Activated CD8-positive, alpha-beta memory T cell treated with anti-CD3 and anti-CD28 coated beads, Interleukin-2, amount 50 U/mL, for 48 hours (primary cell): ENCODE results near the gene METRNL.
A peak's percentile ranks its signal among the peaks of the same experiment; 100 is the strongest.

Experiments
- DNase-seq: peaks from one replicate; pipeline ENCODE4 v3.0.0-alpha.2; 2020

METRNL gene

DNA sequence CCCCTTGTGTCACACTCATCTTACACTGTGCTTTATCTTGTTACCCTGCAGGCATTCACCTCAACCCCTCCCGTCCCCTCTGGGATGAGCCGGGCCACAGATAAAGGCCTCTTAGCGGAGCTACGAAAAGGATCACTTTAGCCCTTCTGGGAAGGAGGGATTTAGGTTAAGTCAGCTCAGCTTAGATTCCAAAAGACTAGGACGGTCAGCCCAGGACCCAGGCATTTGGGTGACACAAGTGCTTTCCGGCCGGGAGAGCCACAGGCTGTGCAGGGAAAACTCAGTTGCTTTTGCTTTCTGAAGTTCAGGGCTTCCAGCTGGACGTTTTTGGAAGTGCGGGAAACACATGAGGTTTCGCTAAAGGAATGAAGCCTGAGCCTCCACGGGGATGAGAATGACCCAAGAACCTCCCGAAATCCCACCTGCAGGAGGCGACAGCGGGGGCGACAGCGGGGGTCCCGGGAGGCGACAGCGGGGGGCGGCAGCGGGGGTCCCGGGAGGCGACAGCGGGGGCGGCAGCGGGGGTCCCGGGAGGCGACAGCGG lies 11.6 kb upstream of the METRNL start:
- no peak for DNase-seq

DNA sequence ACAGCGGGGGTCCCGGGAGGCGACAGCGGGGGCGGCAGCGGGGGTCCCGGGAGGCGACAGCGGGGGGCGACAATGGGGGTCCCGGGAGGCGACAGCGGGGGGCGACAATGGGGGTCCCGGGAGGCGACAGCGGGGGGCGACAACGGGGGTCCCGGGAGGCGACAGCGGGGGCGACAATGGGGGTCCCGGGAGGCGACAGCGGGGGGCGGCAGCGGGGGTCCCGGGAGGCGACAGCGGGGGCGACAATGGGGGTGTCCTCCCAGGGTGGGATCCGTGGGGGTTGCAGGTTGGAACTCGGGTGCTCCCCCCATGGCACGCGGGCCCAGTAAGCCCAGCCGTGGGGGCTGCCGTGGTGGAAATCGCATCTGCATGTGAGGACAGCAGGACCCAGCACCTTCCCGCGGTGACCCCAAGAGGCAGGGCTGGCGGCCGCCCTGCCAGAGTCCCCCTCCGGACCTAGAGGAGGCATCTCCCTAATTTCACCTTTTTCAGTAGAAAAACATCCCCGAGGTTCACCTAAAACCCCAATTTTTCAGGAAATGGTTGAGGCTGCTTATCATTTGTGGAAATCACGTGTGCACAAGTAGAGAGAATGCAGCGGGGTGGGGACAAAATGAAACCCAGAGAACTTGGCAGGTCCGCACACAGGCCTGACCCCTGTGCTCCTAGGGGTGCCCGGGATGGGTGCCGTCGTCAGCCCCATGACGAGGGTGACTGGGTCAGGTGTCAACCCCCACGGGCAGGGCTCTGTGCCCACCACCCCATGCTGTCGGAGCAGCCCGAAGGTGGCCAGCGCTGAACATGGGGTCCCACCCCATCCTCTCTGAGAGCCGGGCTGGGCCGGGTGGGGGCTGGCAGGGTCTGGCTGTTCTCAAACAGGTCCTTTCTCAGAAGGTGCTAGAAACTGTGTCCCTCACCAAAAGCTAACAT lies 10.5 kb upstream of the METRNL start:
- DNase-seq, result no peak

DNA sequence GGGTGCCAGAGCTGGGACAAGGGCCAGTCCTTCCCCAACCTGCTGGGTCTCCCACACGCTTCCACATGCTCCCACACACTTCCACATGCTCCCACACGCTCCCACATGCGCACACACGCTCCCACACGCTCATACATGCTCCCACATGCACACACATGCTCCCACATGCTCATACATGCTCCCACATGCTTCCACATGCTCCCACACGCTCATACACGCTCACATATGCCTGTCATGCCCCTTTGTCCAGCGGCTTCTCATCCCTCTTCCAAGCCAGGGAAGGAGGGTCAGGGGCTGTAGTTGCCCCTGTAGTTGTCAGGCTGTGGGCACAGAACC lies 9.9 kb upstream of the METRNL start:
- DNase-seq, result no peak

DNA sequence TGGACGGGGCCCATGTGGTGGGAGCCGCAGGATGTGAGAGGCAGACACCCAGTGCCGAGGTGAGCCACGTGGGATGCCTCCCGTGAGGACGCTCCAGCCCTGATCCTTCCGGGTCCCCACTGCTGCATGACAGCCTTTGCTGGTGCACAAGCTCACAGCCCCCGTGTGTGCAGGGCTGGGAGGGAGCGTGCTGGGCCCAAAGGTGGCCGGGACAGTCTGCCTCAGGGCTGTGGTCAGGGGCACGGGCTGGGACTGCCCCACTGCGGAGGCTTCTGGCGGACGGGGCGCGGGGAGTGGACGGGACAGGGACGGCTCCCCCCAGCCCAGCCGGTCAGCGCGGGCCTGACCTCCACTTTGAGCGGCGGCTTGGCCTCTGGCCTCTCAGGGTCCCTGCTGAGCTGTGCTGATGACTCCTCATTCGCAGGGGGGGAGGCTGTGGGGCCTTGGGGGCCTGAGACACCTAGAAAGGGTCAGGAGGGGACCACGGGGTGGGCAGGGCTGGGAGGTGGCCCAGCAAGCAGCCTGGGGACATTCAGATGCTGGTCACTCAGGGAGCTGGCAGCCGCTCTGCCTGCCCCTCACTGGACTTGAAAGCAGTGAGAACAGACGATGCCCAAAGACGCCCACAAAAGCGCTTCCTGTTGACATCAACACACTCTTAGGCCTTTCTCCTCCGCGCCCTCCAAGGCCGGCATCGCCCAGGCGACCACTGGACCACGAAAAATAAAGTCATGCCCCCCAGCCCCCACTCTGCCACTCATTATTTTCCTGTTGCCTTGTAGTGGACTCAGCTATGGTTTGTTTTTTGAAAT lies 9.3 kb upstream of the METRNL start:
- no peak for DNase-seq

DNA sequence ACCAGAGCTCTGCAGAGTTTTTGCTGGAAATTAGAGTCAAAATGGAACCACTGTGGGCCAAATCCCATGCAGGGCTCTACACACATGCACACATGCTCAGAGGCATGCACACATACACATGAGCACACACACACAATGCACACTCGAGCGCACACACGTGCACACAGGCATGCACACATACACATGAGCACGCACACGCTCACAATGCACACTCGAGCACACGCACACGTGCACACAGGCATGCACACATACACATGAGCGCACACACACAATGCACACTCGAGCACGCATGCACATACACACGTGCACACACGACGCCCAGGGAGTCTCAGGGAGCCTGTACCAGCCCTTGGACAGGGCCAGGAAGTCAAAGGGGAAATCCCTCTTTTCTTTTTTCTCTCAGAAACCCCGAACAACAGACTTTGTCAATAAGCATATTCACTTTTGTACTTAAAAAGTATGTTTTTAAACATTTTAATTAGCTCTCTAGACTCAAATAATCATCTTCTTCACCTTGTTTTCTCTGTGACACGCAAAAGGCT lies 8.5 kb upstream of the METRNL start:
- no peak for DNase-seq

DNA sequence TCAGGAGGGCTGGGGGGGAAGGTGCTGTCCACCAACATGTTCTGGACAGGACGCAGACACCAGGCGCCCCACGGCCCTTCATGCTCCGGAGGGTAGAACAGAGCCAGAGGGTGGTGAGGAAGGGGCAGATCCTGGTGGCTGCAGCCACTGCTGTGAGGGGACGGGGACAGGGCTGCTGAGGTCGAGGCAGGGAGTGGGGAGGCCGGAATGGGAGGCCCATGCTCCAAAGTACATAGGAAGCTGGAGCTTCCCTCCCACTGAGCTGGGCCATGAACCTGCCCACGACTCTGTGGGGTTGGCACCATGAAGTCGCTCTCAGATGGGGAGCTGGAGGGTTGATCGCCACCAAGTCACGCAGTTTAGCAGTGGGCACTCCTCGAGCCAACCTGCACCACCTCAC lies 8.0 kb upstream of the METRNL start:
- no peak for DNase-seq

DNA sequence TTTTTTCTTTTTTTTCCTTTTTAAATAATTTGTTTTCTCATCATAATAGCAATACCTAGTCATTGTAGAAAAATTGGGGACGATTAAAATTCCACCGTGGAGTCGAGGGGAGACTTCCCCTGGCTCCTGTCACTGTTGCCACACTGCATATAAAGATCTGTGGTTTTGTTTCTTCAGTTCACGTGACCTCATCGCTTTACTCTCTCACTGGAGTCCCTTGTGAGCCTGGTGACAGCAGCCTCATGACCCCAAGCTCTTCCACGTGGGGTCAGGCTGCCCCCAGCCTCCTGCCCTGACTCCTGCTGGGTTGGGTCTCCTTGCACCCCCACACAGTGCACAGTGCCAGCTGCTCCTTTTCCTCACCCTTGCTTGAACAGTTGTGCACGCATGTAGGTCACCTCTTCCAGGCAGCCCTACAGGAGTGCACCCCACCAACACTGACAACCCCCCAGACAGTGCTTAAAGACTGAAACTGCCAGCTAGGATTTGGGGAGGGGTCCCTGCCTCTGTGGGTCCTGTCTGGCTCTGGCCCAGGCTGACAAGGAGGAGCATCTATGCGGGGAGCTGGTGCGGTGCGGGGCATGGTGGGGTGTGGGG lies 7.3 kb upstream of the METRNL start:
- no peak for DNase-seq

DNA sequence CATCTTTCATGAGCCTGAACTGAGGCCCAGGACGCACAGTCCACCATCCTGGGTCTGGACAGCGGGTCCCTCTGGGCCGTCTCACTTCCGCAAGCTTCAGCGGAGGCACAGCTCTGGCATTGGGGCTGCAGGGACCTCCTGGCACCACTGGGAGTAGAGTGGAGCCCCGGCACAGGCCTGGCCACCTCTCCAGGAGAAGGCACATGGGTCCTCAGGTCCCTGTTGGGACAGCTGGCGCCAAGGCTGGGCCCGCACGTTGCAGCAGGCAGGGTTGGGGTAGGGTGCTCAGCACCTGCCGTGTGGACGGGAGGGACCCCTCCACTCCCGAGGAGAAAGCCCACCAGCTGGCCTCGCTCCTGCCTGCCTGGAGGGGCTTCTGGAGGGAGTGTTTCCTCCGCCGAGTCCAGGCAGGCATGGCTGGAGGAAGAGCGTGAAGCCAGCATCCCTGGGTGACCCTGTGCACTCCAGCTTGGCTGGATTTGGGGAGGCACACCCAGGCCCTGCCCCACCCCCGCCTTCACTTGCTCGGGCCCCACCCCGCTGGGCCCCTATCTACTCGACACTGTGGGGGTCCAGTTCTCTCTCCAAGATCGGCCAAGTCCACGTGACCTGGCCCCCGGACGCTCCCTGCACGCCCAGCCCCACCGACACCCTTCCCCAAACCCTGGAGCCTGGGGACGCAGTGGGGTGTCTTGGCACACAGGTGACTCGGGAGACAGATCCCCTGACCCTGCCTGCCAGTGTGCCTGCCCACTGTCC lies 6.6 kb upstream of the METRNL start:
- DNase-seq, result no peak

DNA sequence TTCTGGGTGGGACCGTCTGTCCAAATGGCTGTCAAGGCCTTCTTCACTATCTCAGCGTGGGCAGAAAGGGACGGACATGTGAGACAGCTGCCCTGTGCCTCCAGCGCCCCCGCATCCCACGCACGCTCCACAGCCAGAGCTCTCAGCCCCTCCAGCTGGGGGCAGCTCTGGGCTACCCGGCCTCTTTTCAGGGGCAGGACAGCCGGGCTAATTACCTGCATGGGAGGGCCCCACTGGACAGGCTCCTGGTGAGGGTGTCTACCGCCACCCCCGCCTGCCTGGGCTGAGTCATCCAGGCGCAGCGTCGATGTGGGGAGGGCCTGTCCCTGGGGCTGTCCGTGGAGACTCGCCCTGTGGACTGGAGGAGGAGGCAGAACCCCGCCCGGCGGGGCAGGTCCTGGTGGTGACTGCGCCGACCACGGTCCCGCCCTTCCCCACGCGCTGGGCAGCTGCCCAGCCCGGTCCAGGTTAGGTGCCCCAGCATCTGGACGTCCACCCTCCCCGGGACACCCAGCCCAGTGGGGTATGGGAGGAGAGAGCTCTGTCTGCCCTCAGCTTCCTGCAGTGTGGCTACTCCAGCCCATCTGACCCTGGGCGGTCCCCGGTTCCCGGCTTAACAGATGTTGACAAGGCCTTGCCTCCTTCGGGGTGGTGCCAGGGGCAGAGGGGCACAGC lies 5.9 kb upstream of the METRNL start:
- no peak for DNase-seq

DNA sequence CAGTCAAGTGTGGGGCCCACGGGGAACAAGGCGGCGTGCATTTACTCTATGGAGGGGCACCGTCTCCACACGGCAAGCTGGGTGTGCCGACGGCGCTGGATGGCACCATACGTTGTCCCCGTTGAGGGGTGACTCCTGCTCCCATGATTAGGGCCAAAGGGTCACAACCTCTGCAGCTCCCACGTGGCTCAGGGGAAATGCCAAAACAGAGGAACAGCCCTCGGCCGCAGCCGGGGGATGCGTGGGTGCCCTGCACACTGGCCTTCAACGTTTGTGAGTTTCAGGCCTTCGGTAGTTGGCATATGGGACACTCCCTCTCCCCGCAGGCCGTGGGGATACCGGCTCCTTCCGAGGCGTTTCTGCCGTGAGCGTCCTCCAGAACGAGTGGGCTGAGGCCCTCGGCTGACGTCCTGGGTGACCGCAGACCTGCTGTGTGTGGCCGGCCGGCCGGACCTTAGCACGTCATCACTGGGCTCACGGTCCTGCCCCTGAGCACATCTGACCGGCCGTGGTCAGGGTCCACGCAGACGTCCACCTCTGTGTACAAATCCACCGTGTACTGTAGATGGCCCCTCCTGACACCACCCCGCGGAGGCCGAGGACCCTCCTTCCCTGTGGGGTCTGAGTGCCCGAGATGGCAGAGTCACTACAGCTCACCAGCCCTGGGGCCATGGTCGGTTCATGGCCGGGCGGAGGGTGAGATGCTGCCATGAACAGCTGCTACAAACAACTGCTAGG lies 4.8 kb upstream of the METRNL start:
- DNase-seq, result no peak

DNA sequence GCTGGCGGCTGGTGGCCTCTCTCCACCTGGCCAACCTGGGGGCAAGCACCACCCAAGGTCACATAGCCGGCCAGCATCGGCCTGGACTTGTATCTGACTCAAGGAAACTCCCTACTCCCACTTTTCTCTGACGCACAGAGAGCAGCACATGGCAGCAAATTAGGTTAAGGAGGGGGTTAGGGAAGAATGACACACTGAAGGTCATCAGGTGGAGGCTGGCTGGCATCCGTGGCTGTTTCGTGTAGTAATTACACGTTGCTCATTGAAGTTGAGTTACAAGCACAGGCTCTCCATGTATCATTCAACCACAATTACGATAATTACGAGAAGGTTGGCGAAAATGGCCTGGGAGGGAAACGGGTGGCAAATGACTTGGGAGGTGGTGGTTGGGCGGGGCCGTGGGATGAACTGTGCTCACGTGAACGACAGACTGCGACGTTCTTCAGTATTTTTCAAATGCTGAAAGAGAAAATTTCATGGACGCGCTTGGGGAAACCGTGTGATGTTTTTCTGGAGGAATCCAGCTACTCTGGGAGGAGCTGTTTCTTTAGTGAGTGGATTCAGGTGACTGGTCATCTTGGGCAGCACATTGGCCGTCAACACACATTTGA lies 4.0 kb upstream of the METRNL start:
- DNase-seq, result no peak

DNA sequence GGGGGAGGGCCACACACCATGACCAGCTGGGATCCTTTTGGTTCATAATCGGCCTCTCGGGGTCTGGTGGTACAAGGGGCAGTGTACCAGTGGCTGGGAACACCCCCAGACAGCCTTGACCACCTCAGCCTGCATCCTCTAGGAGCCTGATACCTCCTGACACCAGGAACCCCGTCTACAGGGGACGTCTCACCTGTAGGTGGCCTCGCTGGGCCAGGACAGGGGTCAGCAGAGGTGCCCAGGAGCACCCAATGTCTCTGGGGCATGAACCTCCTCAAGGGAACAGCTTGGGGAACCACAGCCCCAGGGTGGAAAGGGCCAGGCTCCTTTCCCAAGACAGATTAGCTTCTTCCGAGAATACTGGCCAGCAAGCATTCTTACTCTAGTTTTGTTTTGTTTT lies 2.5 kb upstream of the METRNL start:
- no peak for DNase-seq

DNA sequence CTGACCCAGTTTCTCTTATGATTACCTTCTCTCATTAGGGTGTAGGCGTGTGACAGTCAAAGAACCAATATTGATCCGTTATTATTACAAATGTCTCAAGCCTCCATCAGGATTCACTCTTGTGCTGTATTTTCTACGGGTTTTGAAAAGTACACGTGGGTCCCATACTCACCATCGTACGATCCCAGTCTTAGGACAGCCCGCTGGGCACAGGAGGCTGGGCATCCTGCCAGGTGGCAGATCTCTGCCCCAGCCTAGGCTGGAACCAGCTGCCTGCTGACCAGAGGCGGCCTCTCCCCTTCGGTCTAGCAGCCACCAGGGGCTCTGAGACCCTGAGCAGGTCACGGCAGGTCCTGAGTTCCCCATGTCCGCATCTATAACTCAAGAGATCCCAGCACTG lies 2.0 kb upstream of the METRNL start:
- no peak for DNase-seq

DNA sequence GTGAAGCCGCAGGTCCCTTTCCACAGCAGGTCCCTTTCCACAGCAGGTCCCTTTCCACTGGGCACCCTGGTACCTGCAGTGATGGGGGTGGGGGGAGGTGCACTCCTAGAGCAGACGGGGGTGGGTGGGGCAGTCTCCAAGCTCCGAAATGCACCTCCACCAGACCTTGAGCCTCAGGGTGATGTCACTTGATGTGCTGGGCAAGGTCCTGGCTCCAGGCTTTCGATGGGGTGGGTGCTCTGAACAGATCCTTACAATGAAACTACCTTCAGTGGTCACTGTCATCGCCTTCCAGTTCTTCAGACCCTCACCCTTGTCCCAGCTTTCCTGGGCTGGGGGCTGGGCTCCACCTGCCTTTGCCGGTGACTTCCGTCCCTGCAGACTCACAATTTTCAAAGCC lies 1.5 kb upstream of the METRNL start:
- no peak for DNase-seq

DNA sequence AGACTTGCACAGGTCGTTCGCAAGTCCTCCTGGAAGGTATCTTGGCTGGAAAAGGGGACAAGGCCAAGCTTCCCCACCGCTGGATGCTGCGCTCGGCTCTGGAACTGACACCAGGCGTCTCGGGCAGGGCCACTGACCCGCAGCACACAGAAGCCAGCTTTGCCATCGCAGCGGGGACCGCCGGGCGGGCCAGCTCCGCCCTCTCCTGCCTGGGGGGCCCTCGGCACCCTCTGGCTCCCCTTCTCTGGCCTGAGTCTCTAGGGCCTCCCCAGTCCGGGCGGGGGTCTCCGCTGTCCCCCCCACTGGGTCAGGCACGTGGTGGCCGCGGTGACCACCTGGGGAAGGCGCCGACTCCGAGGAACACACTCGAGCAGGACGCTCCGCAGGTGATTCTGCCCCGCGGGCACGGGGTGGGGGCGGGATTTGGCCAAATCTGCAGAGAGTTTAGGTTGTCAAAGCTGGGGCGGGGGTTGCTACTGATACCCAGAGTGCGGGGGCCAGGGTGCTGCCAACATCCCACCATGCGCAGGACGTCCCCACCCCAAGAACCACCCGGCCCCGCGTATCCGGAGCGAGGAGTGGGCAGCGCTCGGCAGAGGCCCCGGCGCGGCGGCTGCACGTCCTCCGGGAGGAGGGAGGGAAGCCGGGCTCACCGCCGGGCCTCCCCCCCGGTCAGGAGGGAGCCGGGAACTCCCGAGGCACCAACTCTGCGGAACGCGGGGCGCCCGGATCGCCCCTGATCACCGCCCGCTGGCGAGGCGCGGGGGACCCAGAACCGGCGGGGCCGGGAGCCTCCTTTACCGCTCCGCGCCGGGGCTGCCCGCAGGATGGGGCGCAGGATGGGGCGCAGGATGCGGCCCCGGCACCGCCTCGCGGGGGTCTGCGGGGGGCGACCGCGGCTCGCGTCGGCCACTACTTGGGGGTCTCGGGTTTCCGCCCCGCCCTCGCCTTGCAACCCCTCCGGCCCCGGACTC lies 744 bp upstream of the METRNL start:
- DNase-seq, result no peak

DNA sequence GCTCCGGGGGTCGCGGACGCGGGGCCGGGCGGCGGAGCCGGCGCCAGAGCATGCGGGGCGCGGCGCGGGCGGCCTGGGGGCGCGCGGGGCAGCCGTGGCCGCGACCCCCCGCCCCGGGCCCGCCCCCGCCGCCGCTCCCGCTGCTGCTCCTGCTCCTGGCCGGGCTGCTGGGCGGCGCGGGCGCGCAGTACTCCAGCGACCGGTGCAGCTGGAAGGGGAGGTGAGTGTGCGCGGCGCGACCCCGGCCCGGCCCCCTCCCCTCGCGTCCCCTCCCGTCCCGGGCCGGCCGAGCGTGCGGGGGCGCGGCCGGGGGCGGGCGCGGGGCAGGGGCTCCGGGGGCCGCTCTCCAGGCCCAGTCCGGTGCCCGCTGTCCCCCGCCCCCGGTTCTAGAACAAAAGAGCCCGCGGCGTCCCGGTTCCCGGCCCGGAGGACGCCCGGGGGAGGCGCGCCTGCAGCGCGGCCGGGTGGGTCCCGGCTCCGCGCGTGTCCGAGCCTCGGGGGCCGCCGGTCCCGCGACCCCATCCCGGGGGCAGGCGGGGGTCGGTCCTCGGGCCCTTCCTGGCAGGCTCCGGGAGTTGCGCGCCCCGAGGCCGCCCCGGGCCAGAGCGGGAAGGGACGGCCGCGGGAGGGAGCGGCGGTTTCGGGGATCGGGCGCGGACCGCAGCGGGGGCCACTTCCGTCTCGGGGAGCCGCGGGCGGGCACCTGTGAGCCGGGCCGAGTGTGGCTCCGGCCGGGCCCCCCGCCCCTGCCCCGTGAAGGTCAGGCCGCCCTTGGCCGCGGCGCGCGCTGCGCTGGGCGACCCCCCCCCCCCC lies 563 bp downstream of the METRNL start:
- no peak for DNase-seq

DNA sequence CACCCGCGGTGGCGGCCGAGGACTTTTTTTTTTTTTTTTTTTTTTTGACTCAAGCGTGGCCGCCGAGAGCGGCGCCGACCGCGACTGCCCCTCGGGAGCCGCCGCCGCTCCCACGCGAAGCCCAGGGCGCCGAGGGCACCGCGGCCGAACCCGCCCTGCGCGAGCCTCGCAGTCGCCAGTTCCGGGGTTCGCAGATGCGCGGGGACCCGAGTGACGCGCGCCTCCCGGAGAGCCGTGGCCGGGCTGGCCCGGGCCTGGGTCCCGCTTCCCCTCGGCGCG lies 1.1 kb downstream of the METRNL start:
- DNase-seq, result no peak

DNA sequence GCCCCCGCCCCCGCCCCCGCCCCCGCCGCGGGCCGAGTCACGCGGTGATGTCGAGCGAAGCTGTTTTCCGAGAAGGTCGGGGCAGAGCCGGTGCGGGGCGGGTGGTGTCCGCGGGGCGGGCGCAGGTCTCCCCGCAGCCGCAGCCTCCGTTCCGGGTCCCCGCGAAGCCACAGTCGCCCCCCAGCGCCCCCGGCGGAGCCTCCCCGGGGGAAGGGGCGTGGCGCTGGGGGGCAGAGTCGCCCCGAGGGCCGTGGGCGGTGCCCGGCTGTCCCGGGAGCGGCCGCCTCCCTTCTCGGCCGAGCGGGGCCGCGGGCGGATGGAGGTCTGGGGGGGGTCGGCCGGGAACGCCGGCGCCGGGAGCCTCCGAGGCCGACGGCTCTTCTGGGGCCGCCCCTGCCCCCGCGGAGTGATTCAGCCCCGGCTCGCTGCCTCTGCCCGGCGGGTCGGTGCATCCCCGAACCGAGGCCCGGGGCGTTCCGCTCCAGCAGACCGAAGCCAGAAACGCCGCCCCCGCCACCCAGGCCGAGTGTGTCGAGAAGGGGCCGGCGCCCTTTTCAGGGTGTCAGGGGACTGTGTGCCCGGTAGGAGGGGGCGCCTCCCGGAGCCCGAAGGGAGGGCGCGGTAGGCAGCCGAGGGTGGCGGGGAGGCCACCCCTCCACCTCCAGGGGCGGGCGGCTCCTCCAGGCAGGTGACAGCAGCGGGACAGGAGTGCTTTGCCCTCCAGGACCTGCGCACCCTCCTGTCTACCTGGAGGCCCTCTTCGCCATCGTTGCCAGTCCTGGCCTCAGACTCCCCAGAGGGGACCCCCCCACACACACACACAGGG lies 1.7 kb downstream of the METRNL start:
- DNase-seq, result peak; percentile 74
